ENCODE results near the gene SPOCK1.

DNA sequence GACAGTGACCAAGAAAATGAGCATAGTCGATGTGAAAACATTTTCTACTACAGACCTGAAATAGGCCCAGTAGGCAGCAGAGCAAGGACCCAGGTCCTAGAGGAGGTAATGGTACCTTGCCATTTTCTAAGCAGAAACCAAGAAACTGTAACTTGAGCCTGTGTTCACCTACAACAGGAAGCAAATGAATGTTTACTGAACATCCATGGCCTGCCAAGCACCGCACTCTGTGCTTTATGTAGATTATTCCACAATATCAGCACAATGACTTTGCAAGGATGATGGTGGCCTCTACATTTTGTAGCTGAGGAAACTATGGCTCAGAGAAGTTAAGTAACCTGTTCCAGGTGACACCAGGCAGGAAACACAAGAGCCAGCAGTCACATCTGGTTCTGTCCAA, 215.3 kb downstream of the SPOCK1 start:
- TF ChIP-seq, protein P1, sequence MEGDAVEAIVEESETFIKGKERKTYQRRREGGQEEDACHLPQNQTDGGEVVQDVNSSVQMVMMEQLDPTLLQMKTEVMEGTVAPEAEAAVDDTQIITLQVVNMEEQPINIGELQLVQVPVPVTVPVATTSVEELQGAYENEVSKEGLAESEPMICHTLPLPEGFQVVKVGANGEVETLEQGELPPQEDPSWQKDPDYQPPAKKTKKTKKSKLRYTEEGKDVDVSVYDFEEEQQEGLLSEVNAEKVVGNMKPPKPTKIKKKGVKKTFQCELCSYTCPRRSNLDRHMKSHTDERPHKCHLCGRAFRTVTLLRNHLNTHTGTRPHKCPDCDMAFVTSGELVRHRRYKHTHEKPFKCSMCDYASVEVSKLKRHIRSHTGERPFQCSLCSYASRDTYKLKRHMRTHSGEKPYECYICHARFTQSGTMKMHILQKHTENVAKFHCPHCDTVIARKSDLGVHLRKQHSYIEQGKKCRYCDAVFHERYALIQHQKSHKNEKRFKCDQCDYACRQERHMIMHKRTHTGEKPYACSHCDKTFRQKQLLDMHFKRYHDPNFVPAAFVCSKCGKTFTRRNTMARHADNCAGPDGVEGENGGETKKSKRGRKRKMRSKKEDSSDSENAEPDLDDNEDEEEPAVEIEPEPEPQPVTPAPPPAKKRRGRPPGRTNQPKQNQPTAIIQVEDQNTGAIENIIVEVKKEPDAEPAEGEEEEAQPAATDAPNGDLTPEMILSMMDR (conservative IDR thresholded peaks at IDR 0.05 in 1 of 2, IDR thresholded peaks at IDR 0.05 in 1 of 2; ENCODE audit: extremely low read depth in 1 of 2, insufficient read depth in 1 of 2, low read depth in 1 of 2, low read length in 2 of 2): no peak
- TF ChIP-seq EZH2 (IDR thresholded peaks at IDR 0.05; ENCODE audit: borderline replicate concordance, low read length): no peak
